IPS DF 6.9 (cell line): Measurements from ENCODE around the gene CDC7.
"Not testable (repeated sequence)": the region's sequence is repeated elsewhere in the genome, so short reads cannot be mapped to it uniquely, and the experiment has no call there.

Experiments
- DNase-seq: peaks from one replicate; pipeline ENCODE4 v3.0.0-alpha.2; 2013; ENCODE audit warnings: low read depth, low spot score
- H3K27ac ChIP-seq: one replicate; pipeline ENCODE4 v1.5.1; 2013; ENCODE audit warnings: low read length, control low read depth
- H3K27me3 ChIP-seq: 2 replicates; pipeline ENCODE4 v1.6.1; 2013; ENCODE audit warnings: mild to moderate bottlenecking, low read length; ENCODE audit not compliant: control insufficient read depth, insufficient read depth
- H3K36me3 ChIP-seq: 2 replicates; pipeline ENCODE4 v1.6.1; 2013; ENCODE audit warnings: low read length; ENCODE audit not compliant: control insufficient read depth, insufficient read depth
- H3K4me1 ChIP-seq: 2 replicates; pipeline ENCODE4 v1.6.1; 2013; ENCODE audit warnings: low read length; ENCODE audit not compliant: control insufficient read depth, insufficient read depth
- H3K4me3 ChIP-seq: 2 replicates; pipeline ENCODE4 v1.5.1; 2013; ENCODE audit warnings: mild to moderate bottlenecking, low read length
- H3K9me3 ChIP-seq: 2 replicates; pipeline ENCODE4 v1.6.1; 2013; ENCODE audit warnings: low read length, inconsistent platforms; ENCODE audit not compliant: control insufficient read depth, insufficient read depth
- WGBS: extraction: QIAGEN DNeasy Blood & Tissue Kit; methylation state at CpG from one replicate; pipeline ENCODE4 v1.1.7; 2013; ENCODE audit warnings: mixed read lengths, missing lambda C conversion rate; ENCODE audit not compliant: insufficient read length, insufficient coverage; 5-methylcytosine and 5-hydroxymethylcytosine counted together

The CDC7 gene

GRCh38 chr1:91500756-91501522 lies at the start of gene CDC7:
Gene CDC7 (plus strand): TSS chr1:91500851. CDS start chr1:91501717, 866 bp downstream.
- no peaks in the 10 kb centered on the region for H3K9me3 ChIP-seq
- H3K4me1 ChIP-seq = no peaks in the 10 kb centered on the region
- no peak within 1 kb of the TSS for H3K27ac ChIP-seq
- peak within 1 kb of the TSS; percentile 74; the same call in 1 of the 2 replicates for H3K4me3 ChIP-seq
- DNase-seq = peak; percentile 73
- no peaks in the 10 kb centered on the region for H3K27me3 ChIP-seq
- H3K36me3 ChIP-seq = no peaks in the 10 kb centered on the region
- no CpG with 5 or more reads among the region's 68 CpGs for WGBS

GRCh38 chr1:91454136-91454535 lies 46.5 kb upstream of the CDC7 start:
- no CpG with 5 or more reads among the region's 2 CpGs for WGBS
- Histone ChIP-seq H3K4me1 (no peaks in the 10 kb centered on the region), H3K27ac (no peak overlapping the region), H3K4me3 (no peak overlapping the region), H3K9me3 (no peaks in the 10 kb centered on the region), H3K36me3 (no peaks in the 10 kb centered on the region), H3K27me3 (no peaks in the 10 kb centered on the region)
- no peak for DNase-seq

- Histone ChIP-seq H3K27me3 (no peaks in the 10 kb centered on the region), H3K4me1 (no peaks in the 10 kb centered on the region), H3K36me3 (no peaks in the 10 kb centered on the region), H3K4me3 (no peak overlapping the region), H3K27ac (no peak overlapping the region), H3K9me3 (no peaks in the 10 kb centered on the region)
- no peak for DNase-seq
- WGBS = no CpG with 5 or more reads among the region's 3 CpGs
These were observed 45.3 kb upstream of the CDC7 start for GRCh38 chr1:91455334-91455733.

- WGBS = no CpG with 5 or more reads among the region's 1 CpG
- Histone ChIP-seq H3K4me1 (no peaks in the 10 kb centered on the region), H3K36me3 (no peaks in the 10 kb centered on the region), H3K27ac (no peak overlapping the region), H3K27me3 (no peaks in the 10 kb centered on the region), H3K9me3 (no peaks in the 10 kb centered on the region), H3K4me3 (no peak overlapping the region)
- no peak for DNase-seq
These were observed 44.8 kb upstream of the CDC7 start for GRCh38 chr1:91455896-91456295.

GRCh38 chr1:91465350-91465749 lies 35.3 kb upstream of the CDC7 start:
- H3K4me1 ChIP-seq, H3K9me3 ChIP-seq, DNase-seq, H3K36me3 ChIP-seq, H3K4me3 ChIP-seq, H3K27me3 ChIP-seq, H3K27ac ChIP-seq: not testable (repeated sequence)
- WGBS = no CpG with 5 or more reads among the region's 2 CpGs

GRCh38 chr1:91476533-91477217 lies 24.0 kb upstream of the CDC7 start:
- no CpG with 5 or more reads among the region's 2 CpGs for WGBS
- no peak overlapping the region for H3K27ac ChIP-seq
- no peaks in the 10 kb centered on the region for H3K36me3 ChIP-seq
- H3K4me3 ChIP-seq = no peak overlapping the region
- DNase-seq = no peak
- H3K27me3 ChIP-seq = no peaks in the 10 kb centered on the region
- no peaks in the 10 kb centered on the region for H3K9me3 ChIP-seq
- H3K4me1 ChIP-seq = no peaks in the 10 kb centered on the region

GRCh38 chr1:91487469-91487868 lies 13.2 kb upstream of the CDC7 start:
- no CpG with 5 or more reads among the region's 3 CpGs for WGBS
- Histone ChIP-seq H3K36me3 (no peaks in the 10 kb centered on the region), H3K4me1 (no peaks in the 10 kb centered on the region), H3K27ac (no peak overlapping the region), H3K9me3 (no peaks in the 10 kb centered on the region), H3K27me3 (no peaks in the 10 kb centered on the region), H3K4me3 (no peak overlapping the region)
- no peak for DNase-seq

GRCh38 chr1:91490501-91490900 lies 10.2 kb upstream of the CDC7 start:
- WGBS = no CpG with 5 or more reads among the region's 1 CpG
- H3K27ac ChIP-seq = no peak overlapping the region

GRCh38 chr1:91498035-91498434 lies 2.6 kb upstream of the CDC7 start:
- Histone ChIP-seq H3K4me3 (no peak overlapping the region), H3K4me1 (no peaks in the 10 kb centered on the region), H3K9me3 (no peaks in the 10 kb centered on the region), H3K27me3 (no peaks in the 10 kb centered on the region), H3K36me3 (no peaks in the 10 kb centered on the region), H3K27ac (no peak overlapping the region)
- no peak for DNase-seq
- WGBS = no CpG with 5 or more reads among the region's 2 CpGs

More at GRCh38 chr1:91490501-91490900, 10.2 kb upstream of the CDC7 start:
- no peaks in the 10 kb centered on the region for H3K27me3 ChIP-seq
- H3K36me3 ChIP-seq = no peaks in the 10 kb centered on the region
- no peak for DNase-seq
- no peak overlapping the region for H3K4me3 ChIP-seq
- no peaks in the 10 kb centered on the region for H3K9me3 ChIP-seq
- H3K4me1 ChIP-seq = no peaks in the 10 kb centered on the region

- H3K36me3 ChIP-seq = no peaks in the 10 kb centered on the region
- H3K27me3 ChIP-seq = no peaks in the 10 kb centered on the region
- H3K9me3 ChIP-seq = no peaks in the 10 kb centered on the region
- DNase-seq = no peak
- WGBS = 100% methylated on average over 1 of the region's 6 CpGs
- no peak overlapping the region for H3K4me3 ChIP-seq
- no peaks in the 10 kb centered on the region for H3K4me1 ChIP-seq
- H3K27ac ChIP-seq = no peak overlapping the region
These were observed 2.0 kb upstream of the CDC7 start for GRCh38 chr1:91498498-91499245.
